DMS153 (cell line): ENCODE data around the gene JARID2.
A peak's percentile ranks its signal among the peaks of the same experiment; 100 is the strongest.

Experiments used
- DNase-seq: peaks from one replicate; lab custom pipeline; 2025; lab: John Stamatoyannopoulos, UW

The JARID2 gene

GRCh38 chr6:15245361-15246216 lies at the start of gene JARID2:
Gene JARID2, plus strand, starts transcription at chr6:15246069. Its CDS starts 471 bp downstream, at chr6:15246540.
- peak; percentile 93 for DNase-seq

- no peak for DNase-seq
These were observed 45.8 kb upstream of the JARID2 start for GRCh38 chr6:15200087-15200486.

- no peak for DNase-seq
These were observed 40.5 kb upstream of the JARID2 start for GRCh38 chr6:15205321-15205720.

- no peak for DNase-seq
These were observed 39.0 kb upstream of the JARID2 start for GRCh38 chr6:15206887-15207286.

GRCh38 chr6:15207923-15208322 lies 37.9 kb upstream of the JARID2 start:
- no peak for DNase-seq

GRCh38 chr6:15213838-15214400 lies 31.9 kb upstream of the JARID2 start:
- no peak for DNase-seq

GRCh38 chr6:15218401-15218800 lies 27.5 kb upstream of the JARID2 start:
- no peak for DNase-seq

GRCh38 chr6:15220062-15220461 lies 25.8 kb upstream of the JARID2 start:
- DNase-seq: no peak

- DNase-seq: no peak
These were observed 18.0 kb upstream of the JARID2 start for GRCh38 chr6:15227827-15228318.

- DNase-seq: no peak
These were observed 15.0 kb upstream of the JARID2 start for GRCh38 chr6:15230827-15231226.

- DNase-seq: no peak
These were observed 12.9 kb upstream of the JARID2 start for GRCh38 chr6:15232836-15233510.

GRCh38 chr6:15234068-15234758 lies 11.7 kb upstream of the JARID2 start:
- no peak for DNase-seq

GRCh38 chr6:15239616-15240364 lies 6.1 kb upstream of the JARID2 start:
- no peak for DNase-seq

GRCh38 chr6:15242503-15242902 lies 3.4 kb upstream of the JARID2 start:
- no peak for DNase-seq

GRCh38 chr6:15242937-15243614 lies 2.8 kb upstream of the JARID2 start:
- no peak for DNase-seq

GRCh38 chr6:15243910-15244619 lies 1.8 kb upstream of the JARID2 start:
- DNase-seq: no peak

- DNase-seq: peak; percentile 49
These were observed 1.1 kb upstream of the JARID2 start for GRCh38 chr6:15244620-15245360.

GRCh38 chr6:15246217-15246665 lies 372 bp downstream of the JARID2 start:
- no peak for DNase-seq
